GM21367 (cell line): ENCODE results near the gene C1QTNF4.
A peak's percentile ranks its signal among the peaks of the same experiment; 100 is the strongest.
"Not testable (repeated sequence)": the region's sequence is repeated elsewhere in the genome, so short reads cannot be mapped to it uniquely, and the experiment has no call there.

Source experiments
- ATAC-seq: cut with Tn5 transposase; IDR thresholded peaks from one replicate; pipeline ENCODE4 v1.9.1; 2021; ENCODE audit not compliant: unreplicated experiment

C1QTNF4 gene

DNA sequence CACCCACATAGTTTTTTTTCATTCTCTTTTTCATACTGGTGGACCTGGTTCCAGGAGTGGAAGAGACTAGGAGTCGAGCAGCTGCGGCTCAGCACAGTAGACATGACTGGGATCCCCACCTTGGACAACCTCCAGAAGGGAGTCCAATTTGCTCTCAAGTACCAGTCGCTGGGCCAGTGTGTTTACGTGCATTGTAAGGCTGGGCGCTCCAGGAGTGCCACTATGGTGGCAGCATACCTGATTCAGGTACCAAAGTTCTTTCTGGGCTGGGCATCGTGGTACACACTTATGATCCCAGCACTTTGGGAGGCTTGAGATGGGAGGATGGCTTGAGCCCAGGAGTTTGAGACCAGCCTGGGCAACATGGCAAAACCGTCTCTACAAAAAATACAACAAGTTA, 24.6 kb downstream of the C1QTNF4 start:
- ATAC-seq, result no peak

DNA sequence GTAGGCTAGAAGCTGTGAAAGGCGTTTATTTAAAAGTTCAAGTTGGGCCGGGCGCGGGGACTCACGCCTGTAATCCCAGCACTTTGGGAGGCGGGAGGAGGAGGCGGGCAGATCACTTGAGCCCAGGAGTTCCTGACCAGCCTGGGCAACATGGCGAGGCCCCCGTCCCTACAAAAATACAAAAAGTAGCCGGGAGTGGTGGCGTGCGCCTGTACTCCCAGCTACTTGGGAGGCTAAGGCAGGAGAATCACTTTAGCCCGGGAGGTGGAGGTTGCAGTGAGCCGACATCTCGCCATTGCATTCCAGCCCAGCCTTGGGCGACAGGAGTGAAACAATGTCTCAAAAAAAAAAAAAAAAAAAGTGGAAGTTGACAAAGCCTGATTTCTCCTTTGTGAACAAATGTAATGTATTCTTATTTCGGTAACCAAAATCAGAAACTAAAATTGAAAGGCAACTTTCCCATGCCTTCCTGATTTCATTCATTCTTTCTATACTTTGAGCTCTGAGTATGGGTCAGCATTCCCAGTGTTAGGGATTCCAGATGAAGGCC, 28.0 kb downstream of the C1QTNF4 start:
- ATAC-seq, result no peak

DNA sequence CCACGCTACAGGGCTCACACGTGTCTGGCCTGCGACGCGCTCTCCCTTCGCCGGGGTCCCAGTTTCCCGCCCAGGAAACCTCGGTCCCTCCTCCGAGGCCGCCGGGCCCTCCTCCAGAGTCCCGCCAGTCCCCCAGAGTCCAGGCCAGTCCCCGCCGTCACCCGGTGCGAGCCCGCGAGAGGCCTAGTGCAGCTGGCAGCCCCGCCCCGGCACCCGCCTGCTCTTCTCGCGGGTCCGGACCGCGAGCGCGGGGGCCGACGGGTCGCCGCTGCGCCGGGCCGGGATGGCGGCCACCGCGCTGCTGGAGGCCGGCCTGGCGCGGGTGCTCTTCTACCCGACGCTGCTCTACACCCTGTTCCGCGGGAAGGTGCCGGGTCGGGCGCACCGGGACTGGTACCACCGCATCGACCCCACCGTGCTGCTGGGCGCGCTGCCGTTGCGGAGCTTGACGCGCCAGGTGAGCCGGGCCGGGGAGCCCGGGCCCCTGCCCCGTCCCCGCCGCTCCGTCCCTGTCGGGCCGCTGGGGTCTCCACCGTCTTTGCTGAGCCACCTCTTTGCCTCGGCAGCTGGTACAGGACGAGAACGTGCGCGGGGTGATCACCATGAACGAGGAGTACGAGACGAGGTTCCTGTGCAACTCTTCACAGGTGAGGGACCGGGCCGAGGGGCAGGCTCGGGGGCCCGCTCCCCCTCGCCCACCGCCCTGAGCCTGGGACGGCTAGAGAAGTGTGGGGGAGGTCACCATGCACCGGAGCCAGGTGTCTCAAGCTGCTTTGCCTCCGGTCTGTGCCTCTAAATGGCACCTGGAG, 28.7 kb downstream of the C1QTNF4 start, which contains the start of gene PTPMT1:
TSS of gene PTPMT1 (plus strand) at position 260 of the 809 bp plus-strand sequence. CDS start at position 284, 24 bp downstream.
- ATAC-seq, result peak; percentile 91

DNA sequence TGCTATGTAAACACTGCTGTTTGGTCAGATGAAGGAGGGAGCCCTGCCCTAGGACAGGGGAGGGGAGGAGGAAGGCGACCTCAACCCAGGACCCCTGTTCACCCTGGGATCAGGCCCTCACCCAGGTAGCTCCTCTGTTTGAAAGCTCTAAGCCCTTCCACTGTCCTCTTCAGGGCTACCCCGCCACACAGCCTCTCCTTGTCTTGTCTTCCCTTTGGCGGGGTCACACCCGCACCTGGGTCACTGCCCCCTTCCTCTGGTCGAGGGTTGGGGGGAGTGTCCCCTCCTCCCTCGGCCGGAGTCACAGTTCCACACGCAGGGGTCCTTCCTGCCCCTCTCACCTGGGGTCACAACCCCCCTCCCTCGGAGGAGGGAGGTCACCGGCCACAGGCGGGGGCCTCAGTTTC, 29.3 kb downstream of the C1QTNF4 start:
- no peak for ATAC-seq

DNA sequence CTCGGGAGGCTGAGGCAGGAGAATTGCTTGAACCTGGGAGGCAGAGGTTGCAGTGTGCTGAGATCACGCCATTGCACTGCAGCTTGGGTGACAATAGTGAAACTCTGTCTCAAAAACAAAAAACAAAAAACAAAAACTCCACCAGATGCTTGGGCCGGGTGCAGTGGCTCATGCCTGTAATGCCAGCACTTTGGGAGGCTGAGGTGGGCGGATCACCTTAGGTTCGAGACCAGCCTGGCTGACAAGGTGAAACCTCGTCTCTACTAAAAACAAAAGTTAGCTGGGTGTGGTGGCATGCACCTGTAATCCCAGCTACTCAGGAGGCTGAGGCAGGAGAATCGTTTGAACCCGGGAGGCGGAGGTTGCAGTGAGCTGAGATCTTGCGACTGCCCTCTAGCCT, 29.8 kb downstream of the C1QTNF4 start:
- not testable (repeated sequence) for ATAC-seq

GRCh38 chr11:47562393-47562792, 31.8 kb downstream of the C1QTNF4 start:
- ATAC-seq, result not testable (repeated sequence)

- no peak for ATAC-seq
Measured at GRCh38 chr11:47560426-47560825, 33.8 kb downstream of the C1QTNF4 start.

GRCh38 chr11:47558695-47559094, 35.5 kb downstream of the C1QTNF4 start:
- no peak for ATAC-seq

DNA sequence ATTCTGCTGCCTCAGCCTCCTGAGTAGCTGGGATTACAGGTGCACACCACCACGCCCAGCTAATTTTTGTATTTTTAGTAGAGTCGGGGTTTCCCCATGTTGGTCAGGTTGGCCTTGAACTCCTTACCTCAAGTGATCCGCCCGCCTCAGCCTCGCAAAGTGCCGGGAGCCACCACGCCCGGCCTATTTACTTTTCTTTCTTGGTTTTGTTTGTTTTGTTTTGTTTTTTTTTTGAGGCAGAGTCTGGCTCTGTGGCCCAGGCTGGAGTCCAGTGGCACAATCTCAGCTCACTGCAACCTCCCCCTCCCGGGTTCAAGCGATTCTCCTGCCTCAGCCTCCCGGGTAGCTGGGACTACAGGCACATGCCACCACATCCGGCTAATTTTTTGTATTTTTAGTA, 37.2 kb downstream of the C1QTNF4 start:
- ATAC-seq, result not testable (repeated sequence)

DNA sequence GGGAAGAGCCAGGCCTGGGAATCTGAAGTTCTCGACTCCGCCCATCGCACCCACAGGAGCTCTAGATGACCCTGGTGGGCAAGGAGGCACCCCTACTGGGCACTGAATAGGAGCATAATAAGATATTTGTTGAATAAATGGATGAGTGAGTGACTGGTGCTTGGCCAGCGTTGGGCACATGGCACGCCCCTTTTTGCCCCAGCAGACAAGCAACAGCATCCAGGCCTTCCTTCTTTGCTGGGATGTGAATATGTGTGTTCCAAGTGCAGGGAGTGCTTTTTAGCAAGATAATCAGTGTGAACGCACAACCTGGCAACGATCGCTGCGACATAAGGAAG, 40.8 kb downstream of the C1QTNF4 start:
- ATAC-seq, result peak; percentile 10

DNA sequence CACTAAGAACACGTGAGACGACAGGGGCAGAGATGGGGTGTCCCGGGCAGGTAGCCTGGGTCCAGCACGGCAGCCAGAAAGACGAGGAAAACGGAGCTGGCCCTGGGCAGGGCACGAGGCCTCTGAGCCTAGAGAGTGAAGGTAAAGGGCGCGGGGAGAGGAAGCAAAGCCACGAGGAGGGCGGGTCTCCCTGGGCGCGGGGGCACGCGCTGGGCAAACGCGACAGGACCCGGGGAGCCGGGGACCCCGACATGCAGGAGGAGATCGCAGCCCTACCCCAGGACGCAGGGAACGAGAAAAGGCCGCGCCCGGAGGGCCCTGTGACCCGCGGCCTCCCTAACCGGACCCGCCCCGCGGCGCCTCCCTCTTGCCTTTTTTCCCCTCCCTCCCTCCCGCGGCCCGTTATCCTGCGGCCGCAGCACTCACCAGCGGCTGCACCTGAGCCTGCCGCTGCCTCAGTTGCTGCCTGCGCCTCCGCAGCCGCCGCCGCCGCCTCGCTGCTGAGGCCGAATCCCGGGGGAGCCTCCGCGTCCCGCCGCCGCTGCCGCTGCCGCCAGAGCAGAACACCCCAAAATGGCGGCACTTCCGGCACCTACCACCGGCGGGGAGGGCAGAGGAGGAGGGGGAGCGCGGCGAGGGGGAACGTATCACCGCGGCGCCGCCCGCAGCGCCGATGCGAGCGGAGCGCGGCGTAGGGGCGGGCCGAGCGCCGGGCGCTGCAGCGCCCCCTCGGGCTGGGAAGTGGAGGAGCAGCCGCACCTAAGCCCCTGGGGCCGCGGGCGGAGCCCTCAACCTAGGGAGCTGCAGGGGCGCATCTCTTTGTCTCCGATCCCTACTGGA, 41.4 kb downstream of the C1QTNF4 start, which contains the start of gene CELF1:
TSS of gene CELF1 (minus strand) at position 567 of the 840 bp plus-strand sequence. CDS start 53,609 bp downstream, outside the sequence.
- ATAC-seq, result peak; percentile 91

GRCh38 chr11:47552056-47552565, 42.1 kb downstream of the C1QTNF4 start:
- ATAC-seq, result peak; percentile 9

DNA sequence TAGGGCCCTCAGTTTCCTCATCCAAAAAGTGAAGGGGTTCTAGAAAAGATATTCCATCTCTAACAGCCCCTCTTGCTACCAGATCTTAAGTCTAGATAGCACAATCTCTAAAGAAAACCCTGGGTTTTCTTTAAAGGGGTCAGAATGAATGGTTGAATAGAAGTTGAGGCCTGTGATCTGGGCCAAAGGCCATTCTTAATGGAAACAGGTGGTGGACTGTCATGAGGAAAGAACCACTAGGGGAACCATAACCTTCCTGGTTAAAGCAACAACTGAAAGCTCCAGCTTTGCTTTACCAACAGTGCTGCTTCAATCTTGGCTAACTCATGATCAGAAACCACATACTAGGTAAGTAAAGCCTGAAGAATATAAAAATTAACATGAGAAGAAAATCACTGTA, 43.1 kb downstream of the C1QTNF4 start:
- no peak for ATAC-seq

DNA sequence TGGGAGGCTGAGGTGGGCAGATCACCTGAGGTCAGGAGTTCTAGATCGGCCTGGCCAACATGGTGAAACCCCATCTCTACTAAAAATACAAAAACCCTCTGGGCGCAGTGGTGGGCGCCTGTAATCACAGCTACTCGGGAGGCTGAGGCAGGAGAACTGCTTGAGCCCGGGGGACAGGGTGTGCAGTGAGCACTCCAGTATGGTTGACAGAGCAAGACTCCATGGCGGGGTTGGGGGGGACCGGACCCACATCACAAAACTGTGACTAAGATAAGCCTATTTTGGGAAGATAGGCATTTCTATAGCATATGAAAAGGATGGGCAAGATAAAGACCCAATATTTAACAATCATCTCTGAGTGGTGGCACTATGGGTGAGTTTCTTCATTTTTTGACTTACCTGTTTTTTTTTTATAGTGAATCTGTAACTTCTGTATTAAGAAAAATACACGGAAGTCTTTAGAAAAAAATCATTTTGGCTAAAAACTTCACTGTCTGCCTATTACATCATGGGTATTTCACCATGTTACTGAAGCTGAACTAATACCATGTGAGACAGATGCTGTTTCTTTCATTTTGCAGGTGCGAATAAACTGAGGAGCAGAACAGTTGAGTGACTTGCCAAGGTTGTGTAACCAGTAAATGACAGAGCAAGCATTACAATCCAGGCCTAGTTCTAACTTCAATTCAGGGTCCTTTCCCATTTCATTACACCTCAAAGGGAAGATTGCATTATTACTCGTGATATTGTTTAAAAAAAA, 43.7 kb downstream of the C1QTNF4 start:
- no peak for ATAC-seq

GRCh38 chr11:47546274-47546673, 47.9 kb downstream of the C1QTNF4 start:
- ATAC-seq, result not testable (repeated sequence)

- no peak for ATAC-seq
Measured at GRCh38 chr11:47545298-47545697, 48.9 kb downstream of the C1QTNF4 start.

GRCh38 chr11:47541070-47541469, 53.1 kb downstream of the C1QTNF4 start:
- ATAC-seq, result no peak

GRCh38 chr11:47539681-47540039, 54.6 kb downstream of the C1QTNF4 start:
- ATAC-seq, result no peak
